Stimulated activated naive CD8-positive, alpha-beta T cell treated with anti-CD3 and anti-CD28 coated beads, Interleukin-15, amount 100 ng/mL, for 72 hours (primary cell): Measurements from ENCODE around the gene NUCKS1.
A peak's percentile ranks its signal among the peaks of the same experiment; 100 is the strongest.

ENCODE experiments used
- ATAC-seq: fragments of 150-1000 bp; cut with Tn5 transposase; 2 replicates; pipeline ENCODE4 v1.10.0; 2021; ENCODE audit warnings: mild to moderate bottlenecking, moderate library complexity
- DNase-seq, 2 donors: peaks; one replicate each; pipeline ENCODE4 v3.0.0; 2021 to 2022
- H3K27ac Mint-ChIP-seq, 2 donors: one replicate each; pipeline ENCODE4 v1.8.0; 2022; ENCODE audit warnings: mild to moderate bottlenecking in 2 of 2, mixed read lengths in 2 of 2, moderate library complexity in 2 of 2
- H3K27me3 Mint-ChIP-seq: one replicate; pipeline ENCODE4 v1.8.0; 2022; ENCODE audit warnings: mixed read lengths
- H3K4me1 Mint-ChIP-seq: one replicate; pipeline ENCODE4 v1.8.0; 2022; ENCODE audit warnings: mild to moderate bottlenecking, mixed read lengths
- H3K4me3 Mint-ChIP-seq, 2 donors: one replicate each; pipeline ENCODE4 v1.8.0; 2022; ENCODE audit warnings: mild to moderate bottlenecking in 2 of 2, mixed read lengths in 2 of 2, moderate library complexity in 1 of 2
- H3K9me3 Mint-ChIP-seq, 2 donors: one replicate each; pipeline ENCODE4 v1.8.0; 2022; ENCODE audit warnings: mixed read lengths in 2 of 2

The NUCKS1 gene

GRCh38 chr1:205677167-205677566, 72.8 kb downstream of the NUCKS1 start:
- peaks cover 22% of the 10 kb centered on the region for H3K4me1 Mint-ChIP-seq
- H3K27me3 Mint-ChIP-seq, result peaks cover 57% of the 10 kb centered on the region
- H3K9me3 Mint-ChIP-seq, result no peaks in the 10 kb centered on the region
- no peak overlapping the region for H3K27ac Mint-ChIP-seq
- H3K4me3 Mint-ChIP-seq, result no peak overlapping the region
- ATAC-seq (no peak), DNase-seq (no peak)

GRCh38 chr1:205676597-205676996, 73.4 kb downstream of the NUCKS1 start:
- ATAC-seq, result no peak
- peak overlapping the region in 1 of 2 donors; percentile 36 for H3K27ac Mint-ChIP-seq

GRCh38 chr1:205676002-205676401, 74.0 kb downstream of the NUCKS1 start:
- DNase-seq (no peak), ATAC-seq (no peak)
- Mint-ChIP-seq H3K9me3 (no peaks in the 10 kb centered on the region), H3K4me3 (no peak overlapping the region), H3K27me3 (peaks cover 55% of the 10 kb centered on the region), H3K27ac (no peak overlapping the region), H3K4me1 (peaks cover 29% of the 10 kb centered on the region)

More at GRCh38 chr1:205676597-205676996, 73.4 kb downstream of the NUCKS1 start:
- Mint-ChIP-seq H3K9me3 (no peaks in the 10 kb centered on the region), H3K27me3 (peaks cover 56% of the 10 kb centered on the region), H3K4me1 (peaks cover 27% of the 10 kb centered on the region), H3K4me3 (no peak overlapping the region)
- DNase-seq, result no peak

- Mint-ChIP-seq H3K4me3 (no peak overlapping the region), H3K27me3 (peaks cover 50% of the 10 kb centered on the region), H3K27ac (no peak overlapping the region), H3K9me3 (no peaks in the 10 kb centered on the region), H3K4me1 (peaks cover 23% of the 10 kb centered on the region)
- DNase-seq, result no peak
- no peak for ATAC-seq
These were observed 74.7 kb downstream of the NUCKS1 start for GRCh38 chr1:205675247-205675646.

GRCh38 chr1:205672970-205673369, 77.0 kb downstream of the NUCKS1 start:
- Mint-ChIP-seq H3K9me3 (no peaks in the 10 kb centered on the region), H3K27ac (no peak overlapping the region), H3K27me3 (peaks cover 49% of the 10 kb centered on the region), H3K4me3 (no peak overlapping the region), H3K4me1 (peaks cover 33% of the 10 kb centered on the region)
- no peak for ATAC-seq
- DNase-seq, result no peak

- H3K27me3 Mint-ChIP-seq, result peaks cover 53% of the 10 kb centered on the region
- no peaks in the 10 kb centered on the region for H3K9me3 Mint-ChIP-seq
- H3K4me3 Mint-ChIP-seq, result no peak overlapping the region
- no peak for DNase-seq
- H3K27ac Mint-ChIP-seq, result no peak overlapping the region
- H3K4me1 Mint-ChIP-seq, result peaks cover 34% of the 10 kb centered on the region
- no peak for ATAC-seq
These were observed 77.5 kb downstream of the NUCKS1 start for GRCh38 chr1:205672395-205672889.

GRCh38 chr1:205670611-205671430, 79.2 kb downstream of the NUCKS1 start:
- Mint-ChIP-seq H3K27me3 (peaks cover 37% of the 10 kb centered on the region), H3K4me3 (no peak overlapping the region), H3K27ac (peak overlapping the region in 1 of 2 donors; percentile 34), H3K9me3 (no peaks in the 10 kb centered on the region), H3K4me1 (peaks cover 34% of the 10 kb centered on the region)
- ATAC-seq (no peak), DNase-seq (no peak)

- H3K27me3 Mint-ChIP-seq, result peaks cover 30% of the 10 kb centered on the region
- H3K27ac Mint-ChIP-seq, result peak overlapping the region in 1 of 2 donors; percentile 34
These were observed 79.9 kb downstream of the NUCKS1 start for GRCh38 chr1:205670150-205670446.

GRCh38 chr1:205669341-205670149, 80.4 kb downstream of the NUCKS1 start:
- Mint-ChIP-seq H3K27ac (peak overlapping the region in 1 of 2 donors; percentile 34), H3K9me3 (no peaks in the 10 kb centered on the region), H3K4me1 (peaks cover 42% of the 10 kb centered on the region), H3K4me3 (peak overlapping the region; percentile 4 to 27), H3K27me3 (peaks cover 30% of the 10 kb centered on the region)
- ATAC-seq, result peak; percentile 60
- DNase-seq, result no peak

More at GRCh38 chr1:205670150-205670446, 79.9 kb downstream of the NUCKS1 start:
- no peak for ATAC-seq
- no peaks in the 10 kb centered on the region for H3K9me3 Mint-ChIP-seq
- DNase-seq, result no peak
- peaks cover 37% of the 10 kb centered on the region for H3K4me1 Mint-ChIP-seq
- H3K4me3 Mint-ChIP-seq, result no peak overlapping the region

GRCh38 chr1:205668951-205669340, 81.0 kb downstream of the NUCKS1 start:
- peak overlapping the region in 1 of 2 donors; percentile 23 for H3K27ac Mint-ChIP-seq
- H3K9me3 Mint-ChIP-seq, result no peaks in the 10 kb centered on the region
- DNase-seq (no peak), ATAC-seq (peak; percentile 35)
- peaks cover 30% of the 10 kb centered on the region for H3K27me3 Mint-ChIP-seq
- peaks cover 47% of the 10 kb centered on the region for H3K4me1 Mint-ChIP-seq
- peak overlapping the region; percentile 4 to 27 for H3K4me3 Mint-ChIP-seq

GRCh38 chr1:205667909-205668643, 81.9 kb downstream of the NUCKS1 start:
- H3K9me3 Mint-ChIP-seq, result no peaks in the 10 kb centered on the region

GRCh38 chr1:205666372-205667166, 83.4 kb downstream of the NUCKS1 start:
- Mint-ChIP-seq H3K9me3 (no peaks in the 10 kb centered on the region), H3K27me3 (peaks cover 19% of the 10 kb centered on the region), H3K4me1 (peaks cover 38% of the 10 kb centered on the region), H3K27ac (peak overlapping the region in 1 of 2 donors; percentile 19), H3K4me3 (no peak overlapping the region)
- ATAC-seq (no peak), DNase-seq (no peak)

More at GRCh38 chr1:205667909-205668643, 81.9 kb downstream of the NUCKS1 start:
- peak overlapping the region in 1 of 2 donors; percentile 94 for H3K27ac Mint-ChIP-seq
- ATAC-seq (no peak), DNase-seq (no peak)
- no peak overlapping the region for H3K4me3 Mint-ChIP-seq
- H3K4me1 Mint-ChIP-seq, result peaks cover 47% of the 10 kb centered on the region
- peaks cover 23% of the 10 kb centered on the region for H3K27me3 Mint-ChIP-seq

GRCh38 chr1:205665201-205666045, 84.6 kb downstream of the NUCKS1 start:
- H3K9me3 Mint-ChIP-seq, result no peaks in the 10 kb centered on the region
- peaks cover 33% of the 10 kb centered on the region for H3K4me1 Mint-ChIP-seq
- peak overlapping the region in 1 of 2 donors; percentile 48 for H3K27ac Mint-ChIP-seq
- no peak overlapping the region for H3K4me3 Mint-ChIP-seq
- H3K27me3 Mint-ChIP-seq, result peaks cover 18% of the 10 kb centered on the region
- DNase-seq, result no peak
- no peak for ATAC-seq
